Stimulated activated CD8-positive, alpha-beta memory T cell treated with anti-CD3 and anti-CD28 coated beads, Interleukin-12 subunit alpha, Interleukin-12 subunit beta, amount 100 ng/mL, for 4 hours (primary cell): ENCODE results near the gene EIF2AK3.
A peak's percentile ranks its signal among the peaks of the same experiment; 100 is the strongest.
"Not testable (repeated sequence)": the region's sequence is repeated elsewhere in the genome, so short reads cannot be mapped to it uniquely, and the experiment has no call there.

Experiments used
- DNase-seq: peaks from one replicate; pipeline ENCODE4 v3.0.0-alpha.2; 2020; ENCODE audit warnings: low read depth

EIF2AK3 gene

GRCh38 chr2:88627055-88627855 is at the start of gene EIF2AK3:
TSS of gene EIF2AK3 (minus strand) at chr2:88627464. CDS start at chr2:88627274, 190 bp downstream.
- DNase-seq: peak; percentile 83

GRCh38 chr2:88673363-88673762 is 46.1 kb upstream of the EIF2AK3 start:
- DNase-seq: no peak

GRCh38 chr2:88671786-88672427 is 44.6 kb upstream of the EIF2AK3 start:
- no peak for DNase-seq

- DNase-seq: no peak
Observed at GRCh38 chr2:88669482-88670214, 42.4 kb upstream of the EIF2AK3 start.

GRCh38 chr2:88668862-88669261 is 41.6 kb upstream of the EIF2AK3 start:
- DNase-seq: no peak

- no peak for DNase-seq
Observed at GRCh38 chr2:88667219-88667618, 40.0 kb upstream of the EIF2AK3 start.

- no peak for DNase-seq
Observed at GRCh38 chr2:88666576-88666975, 39.3 kb upstream of the EIF2AK3 start.

- DNase-seq: no peak
Observed at GRCh38 chr2:88660622-88661021, 33.4 kb upstream of the EIF2AK3 start.

- no peak for DNase-seq
Observed at GRCh38 chr2:88659538-88659915, 32.3 kb upstream of the EIF2AK3 start.

GRCh38 chr2:88658881-88659537 is 31.7 kb upstream of the EIF2AK3 start:
- no peak for DNase-seq

- DNase-seq: no peak
Observed at GRCh38 chr2:88658326-88658725, 31.1 kb upstream of the EIF2AK3 start.

- no peak for DNase-seq
Observed at GRCh38 chr2:88657131-88657530, 29.9 kb upstream of the EIF2AK3 start.

GRCh38 chr2:88656690-88657089 is 29.4 kb upstream of the EIF2AK3 start:
- DNase-seq: no peak

- DNase-seq: no peak
Observed at GRCh38 chr2:88654714-88655113, 27.4 kb upstream of the EIF2AK3 start.

GRCh38 chr2:88651646-88652045 is 24.4 kb upstream of the EIF2AK3 start:
- no peak for DNase-seq

- DNase-seq: not testable (repeated sequence)
Observed at GRCh38 chr2:88645291-88645882, 18.1 kb upstream of the EIF2AK3 start.

- no peak for DNase-seq
Observed at GRCh38 chr2:88642278-88642677, 15.0 kb upstream of the EIF2AK3 start.

GRCh38 chr2:88641330-88641729 is 14.1 kb upstream of the EIF2AK3 start:
- no peak for DNase-seq

GRCh38 chr2:88639865-88640264 is 12.6 kb upstream of the EIF2AK3 start:
- no peak for DNase-seq

GRCh38 chr2:88638743-88639142 is 11.5 kb upstream of the EIF2AK3 start:
- DNase-seq: no peak

- DNase-seq: no peak
Observed at GRCh38 chr2:88638123-88638650, 10.9 kb upstream of the EIF2AK3 start.

- no peak for DNase-seq
Observed at GRCh38 chr2:88637464-88637863, 10.2 kb upstream of the EIF2AK3 start.
